SU-DHL-6 (cell line): ENCODE data around the gene SIX5.

ENCODE experiments used
- H2AFZ ChIP-seq: fragments of 200-600 bp; sonication (generic); 2 replicates; pipeline ENCODE4 v1.6.1; 2014; ENCODE audit warnings: low read depth, mild to moderate bottlenecking, moderate library complexity, mixed read lengths, antibody characterized with exemption, low read length; ENCODE audit not compliant: severe bottlenecking
- H3F3A ChIP-seq: fragments of 200-600 bp; shearing (Covaris generic); 2 replicates; pipeline ENCODE4 v1.6.0; 2016; ENCODE audit warnings: antibody characterized with exemption, mild to moderate bottlenecking; ENCODE audit not compliant: insufficient read depth
- H3K27ac ChIP-seq: fragments of 200-600 bp; sonication (generic); 2 replicates; pipeline ENCODE4 v1.5.1; 2016; ENCODE audit warnings: low read depth, mild to moderate bottlenecking, low read length, moderate library complexity, mixed read lengths
- H3K27me3 ChIP-seq: fragments of 200-600 bp; sonication (generic), shearing (Covaris generic); 2 replicates; pipeline ENCODE4 v1.6.0; 2014; ENCODE audit warnings: mild to moderate bottlenecking, low read length
- H3K36me3 ChIP-seq: fragments of 200-600 bp; sonication (generic); 2 replicates; pipeline ENCODE4 v1.6.1; 2014; ENCODE audit warnings: mild to moderate bottlenecking, low read length, mixed read lengths
- H3K4me2 ChIP-seq: fragments of 300-600, 200-600 bp; shearing (Covaris generic), sonication (generic); 2 replicates; pipeline ENCODE4 v1.6.0; 2014; ENCODE audit warnings: low read length, low read depth, mild to moderate bottlenecking; ENCODE audit not compliant: poor library complexity, severe bottlenecking
- H3K4me3 ChIP-seq: fragments of 200-600 bp; sonication (generic); 2 replicates; pipeline ENCODE4 v1.5.1; 2014; ENCODE audit warnings: antibody characterized with exemption, low read length, mild to moderate bottlenecking, mixed read lengths; ENCODE audit not compliant: insufficient read depth, poor library complexity, severe bottlenecking
- H3K79me2 ChIP-seq: fragments of 200-600 bp; sonication (generic); 2 replicates; pipeline ENCODE4 v1.6.1; 2014; ENCODE audit warnings: mild to moderate bottlenecking, low read length, moderate library complexity; ENCODE audit not compliant: insufficient read depth
- H3K9ac ChIP-seq: fragments of 200-600 bp; sonication (generic); 2 replicates; pipeline ENCODE4 v1.7.0; 2014; ENCODE audit warnings: mild to moderate bottlenecking, low read length
- H3K9me2 ChIP-seq: fragments of 200-600 bp; sonication (generic); replicated peaks from 2 replicates; pipeline ENCODE4 v1.6.1; 2014; ENCODE audit warnings: low read length; ENCODE audit not compliant: insufficient read depth
- H3K9me3 ChIP-seq: fragments of 200-600 bp; sonication (generic); 2 replicates; pipeline ENCODE4 v1.6.1; 2014; ENCODE audit warnings: low read length, mixed read lengths; ENCODE audit not compliant: insufficient read depth
- H4K20me1 ChIP-seq: fragments of 200-600 bp; sonication (generic); 2 replicates; pipeline ENCODE4 v1.6.1; 2014; ENCODE audit warnings: low read depth, mild to moderate bottlenecking, antibody characterized with exemption, low read length, moderate library complexity, mixed read lengths
- EZH2phosphoT487 ChIP-seq: fragments of 200-600 bp; sonication (generic), shearing (Covaris generic); conservative IDR thresholded peaks from 2 replicates; pipeline ENCODE4 v1.6.1; 2018; ENCODE audit warnings: mild to moderate bottlenecking, antibody characterized with exemption, low read length, moderate library complexity, mixed read lengths
- TF ChIP-seq, protein P1 (sequence below): fragments of 200-600 bp; sonication (generic); IDR thresholded peaks from one replicate; pipeline ENCODE4 v1.5.1; 2017; ENCODE audit warnings: antibody characterized with exemption, mild to moderate bottlenecking, low read length, moderate library complexity; ENCODE audit not compliant: insufficient read depth, poor library complexity, severe bottlenecking

Gene SIX5

DNA sequence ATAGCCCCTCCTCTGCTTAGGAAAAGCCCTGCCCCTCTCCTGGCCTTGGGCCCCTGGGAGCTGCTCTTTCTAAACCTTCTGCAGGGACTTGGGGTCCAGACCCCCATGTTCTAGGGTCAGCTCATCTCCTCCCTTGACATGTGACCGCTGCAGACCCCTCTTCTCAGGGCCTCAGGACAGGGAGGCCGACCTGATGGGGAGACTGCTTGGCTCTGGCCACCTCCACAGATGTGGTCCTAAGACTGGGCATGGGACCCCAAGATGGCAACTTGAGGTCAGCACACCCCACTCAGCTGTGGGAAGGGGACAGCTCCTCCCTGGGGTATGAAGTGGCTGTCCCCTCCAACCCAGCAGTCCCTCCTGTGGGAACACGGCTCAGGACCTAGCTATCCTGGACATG, 3.9 kb upstream of the SIX5 start:
- H3K4me2 ChIP-seq: no peak overlapping the region
- no peak overlapping the region for H2AFZ ChIP-seq
- peaks cover 4% of the 10 kb centered on the region; the same call in 1 of the 2 replicates for H3F3A ChIP-seq
- no peak for TF ChIP-seq EZH2phosphoT487
- TF ChIP-seq, protein P1, sequence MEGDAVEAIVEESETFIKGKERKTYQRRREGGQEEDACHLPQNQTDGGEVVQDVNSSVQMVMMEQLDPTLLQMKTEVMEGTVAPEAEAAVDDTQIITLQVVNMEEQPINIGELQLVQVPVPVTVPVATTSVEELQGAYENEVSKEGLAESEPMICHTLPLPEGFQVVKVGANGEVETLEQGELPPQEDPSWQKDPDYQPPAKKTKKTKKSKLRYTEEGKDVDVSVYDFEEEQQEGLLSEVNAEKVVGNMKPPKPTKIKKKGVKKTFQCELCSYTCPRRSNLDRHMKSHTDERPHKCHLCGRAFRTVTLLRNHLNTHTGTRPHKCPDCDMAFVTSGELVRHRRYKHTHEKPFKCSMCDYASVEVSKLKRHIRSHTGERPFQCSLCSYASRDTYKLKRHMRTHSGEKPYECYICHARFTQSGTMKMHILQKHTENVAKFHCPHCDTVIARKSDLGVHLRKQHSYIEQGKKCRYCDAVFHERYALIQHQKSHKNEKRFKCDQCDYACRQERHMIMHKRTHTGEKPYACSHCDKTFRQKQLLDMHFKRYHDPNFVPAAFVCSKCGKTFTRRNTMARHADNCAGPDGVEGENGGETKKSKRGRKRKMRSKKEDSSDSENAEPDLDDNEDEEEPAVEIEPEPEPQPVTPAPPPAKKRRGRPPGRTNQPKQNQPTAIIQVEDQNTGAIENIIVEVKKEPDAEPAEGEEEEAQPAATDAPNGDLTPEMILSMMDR: no peak
- no peaks in the 10 kb centered on the region for H3K9me2 ChIP-seq
- no peaks in the 10 kb centered on the region for H3K79me2 ChIP-seq
- no peaks in the 10 kb centered on the region for H4K20me1 ChIP-seq
- no peak overlapping the region for H3K4me3 ChIP-seq
- no peaks in the 10 kb centered on the region for H3K27me3 ChIP-seq
- H3K36me3 ChIP-seq: no peaks in the 10 kb centered on the region
- no peaks in the 10 kb centered on the region for H3K9me3 ChIP-seq
- H3K9ac ChIP-seq: no peak overlapping the region
- no peak overlapping the region for H3K27ac ChIP-seq

DNA sequence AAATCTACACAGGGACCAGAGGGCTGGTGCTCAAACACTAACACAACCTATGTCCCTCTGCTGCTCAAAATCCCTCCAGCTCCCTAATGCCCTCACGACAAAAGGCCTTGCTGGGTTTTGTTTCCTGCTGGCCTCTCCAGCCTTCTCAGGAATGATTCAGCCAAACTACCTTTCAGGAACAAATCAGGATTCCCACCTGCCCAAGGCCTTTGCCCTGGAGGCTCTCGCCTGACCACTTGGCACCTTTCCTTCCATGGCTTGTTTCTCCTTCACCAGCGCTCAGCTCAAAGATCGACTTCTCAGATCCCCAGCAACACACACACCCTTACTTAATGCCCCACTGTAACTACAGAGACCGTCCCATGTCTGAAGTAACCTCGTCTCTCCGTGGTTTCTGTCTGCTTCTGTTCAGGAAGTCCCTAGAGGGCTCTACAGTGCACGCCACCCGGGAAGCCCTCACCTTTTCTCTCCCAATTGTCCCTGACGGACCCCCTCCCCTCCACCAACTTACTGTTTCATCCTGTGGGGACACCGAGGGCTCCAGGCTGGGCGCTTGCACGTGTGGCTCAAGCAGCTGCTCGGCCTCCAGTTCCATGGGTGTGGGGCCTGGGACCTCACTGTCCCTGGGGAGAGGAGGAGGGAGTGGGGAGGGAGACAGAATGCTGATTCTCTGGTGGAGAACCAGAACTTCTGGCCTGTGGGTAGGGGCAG, 3.2 kb upstream of the SIX5 start:
- TF ChIP-seq, protein P1: no peak
- no peak for TF ChIP-seq EZH2phosphoT487
- H3K9ac ChIP-seq: no peak overlapping the region
- H3K4me2 ChIP-seq: no peak overlapping the region
- H3K79me2 ChIP-seq: no peaks in the 10 kb centered on the region
- H3K27ac ChIP-seq: no peak overlapping the region
- no peak overlapping the region for H2AFZ ChIP-seq
- H3K9me2 ChIP-seq: no peaks in the 10 kb centered on the region
- no peaks in the 10 kb centered on the region for H3K9me3 ChIP-seq
- no peaks in the 10 kb centered on the region for H3K27me3 ChIP-seq
- H4K20me1 ChIP-seq: no peaks in the 10 kb centered on the region
- peaks cover 4% of the 10 kb centered on the region; the same call in 1 of the 2 replicates for H3F3A ChIP-seq
- no peak overlapping the region for H3K4me3 ChIP-seq
- no peaks in the 10 kb centered on the region for H3K36me3 ChIP-seq

DNA sequence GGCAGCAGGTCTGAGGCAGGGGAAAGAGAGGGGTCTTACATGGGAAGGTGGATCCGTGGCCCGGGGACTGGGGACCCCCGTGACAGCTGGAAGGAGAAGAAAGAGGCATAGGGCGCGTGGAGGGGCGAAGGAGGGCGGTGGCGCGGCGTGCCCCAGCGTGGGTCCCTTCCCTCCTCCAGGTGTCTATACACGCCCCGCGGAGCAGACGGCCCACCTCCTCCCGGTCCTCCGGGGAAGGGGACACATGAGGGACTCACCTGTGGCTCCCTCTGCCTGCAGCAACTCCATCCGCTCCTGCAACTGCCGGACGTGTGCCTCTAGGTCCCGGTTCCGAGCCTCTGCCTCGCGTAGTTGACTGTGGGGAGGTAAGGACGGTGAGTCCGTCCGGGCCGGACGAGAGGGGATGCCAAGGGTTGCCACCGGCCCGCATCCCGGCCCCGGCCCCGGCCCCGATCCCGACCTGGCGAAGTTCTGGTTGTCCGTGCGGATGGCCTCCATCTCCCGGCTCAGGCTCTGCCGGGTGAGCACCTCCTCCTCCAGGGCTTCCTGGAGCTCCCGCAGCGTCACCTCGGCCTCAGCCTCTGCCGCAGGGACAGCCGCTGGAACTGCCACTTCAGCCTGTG, 2.4 kb upstream of the SIX5 start:
- no peak overlapping the region for H2AFZ ChIP-seq
- H4K20me1 ChIP-seq: no peaks in the 10 kb centered on the region
- no peaks in the 10 kb centered on the region for H3K79me2 ChIP-seq
- no peaks in the 10 kb centered on the region for H3K36me3 ChIP-seq
- peaks cover 4% of the 10 kb centered on the region; the same call in 1 of the 2 replicates for H3F3A ChIP-seq
- no peak overlapping the region for H3K27ac ChIP-seq
- H3K4me3 ChIP-seq: no peak overlapping the region
- TF ChIP-seq EZH2phosphoT487: no peak
- TF ChIP-seq, protein P1: no peak
- H3K9me2 ChIP-seq: no peaks in the 10 kb centered on the region
- H3K27me3 ChIP-seq: no peaks in the 10 kb centered on the region
- no peak overlapping the region for H3K4me2 ChIP-seq
- no peak overlapping the region for H3K9ac ChIP-seq
- no peaks in the 10 kb centered on the region for H3K9me3 ChIP-seq
